HG03139 (cell line): ENCODE measurements around the gene GRM8.
"Not testable (repeated sequence)": the region's sequence is repeated elsewhere in the genome, so short reads cannot be mapped to it uniquely, and the experiment has no call there.

ENCODE experiments used
- ATAC-seq: cut with Tn5 transposase; IDR thresholded peaks from one replicate; pipeline ENCODE4 v1.9.1; 2021; ENCODE audit not compliant: unreplicated experiment

Gene GRM8

GRCh38 chr7:126685018-126685573 lies 567.6 kb downstream of the GRM8 start:
- ATAC-seq, result no peak

- no peak for ATAC-seq
Measured at GRCh38 chr7:126682176-126682575, 570.6 kb downstream of the GRM8 start.

- ATAC-seq, result not testable (repeated sequence)
Measured at GRCh38 chr7:126668762-126669161, 584.0 kb downstream of the GRM8 start.

GRCh38 chr7:126668367-126668752 lies 584.4 kb downstream of the GRM8 start:
- no peak for ATAC-seq

- ATAC-seq, result no peak
Measured at GRCh38 chr7:126667742-126668366, 584.9 kb downstream of the GRM8 start.

- no peak for ATAC-seq
Measured at GRCh38 chr7:126662856-126663255, 589.9 kb downstream of the GRM8 start.

GRCh38 chr7:126659124-126659523 lies 593.6 kb downstream of the GRM8 start:
- peak; percentile 75 for ATAC-seq

GRCh38 chr7:126658684-126659083 lies 594.1 kb downstream of the GRM8 start:
- ATAC-seq, result peak; percentile 7

GRCh38 chr7:126657599-126658358 lies 595.0 kb downstream of the GRM8 start:
- ATAC-seq, result peak; percentile 79

- ATAC-seq, result no peak
Measured at GRCh38 chr7:126657137-126657536, 595.6 kb downstream of the GRM8 start.

- ATAC-seq, result no peak
Measured at GRCh38 chr7:126656165-126656564, 596.6 kb downstream of the GRM8 start.

- ATAC-seq, result no peak
Measured at GRCh38 chr7:126637538-126637937, 615.2 kb downstream of the GRM8 start.

- ATAC-seq, result no peak
Measured at GRCh38 chr7:126635545-126635944, 617.2 kb downstream of the GRM8 start.

GRCh38 chr7:126608339-126608776 lies 644.4 kb downstream of the GRM8 start:
- ATAC-seq, result no peak

- ATAC-seq, result no peak
Measured at GRCh38 chr7:126606331-126606730, 646.4 kb downstream of the GRM8 start.

- ATAC-seq, result no peak
Measured at GRCh38 chr7:126605553-126605952, 647.2 kb downstream of the GRM8 start.

GRCh38 chr7:126605056-126605455 lies 647.7 kb downstream of the GRM8 start:
- no peak for ATAC-seq

GRCh38 chr7:126589068-126589684 lies 663.6 kb downstream of the GRM8 start:
- no peak for ATAC-seq

- no peak for ATAC-seq
Measured at GRCh38 chr7:126578338-126578737, 674.4 kb downstream of the GRM8 start.

GRCh38 chr7:126574276-126575250 lies 678.2 kb downstream of the GRM8 start:
- ATAC-seq, result no peak

- ATAC-seq, result no peak
Measured at GRCh38 chr7:126570845-126571244, 681.9 kb downstream of the GRM8 start.
